Prostate gland (tissue), 2 donors: ENCODE measurements around the gene OTOL1. TPM values are rescaled to one million over a fixed set of nuclear protein-coding genes. Genes with fewer than 3 reads are reported as not detected.
"Not testable (repeated sequence)": the region's sequence is repeated elsewhere in the genome, so short reads cannot be mapped to it uniquely, and the experiment has no call there.

Experiments
- DNase-seq: peaks from one replicate; pipeline ENCODE4 v3.0.0-alpha.2; 2019; ENCODE audit warnings: low spot score
- H3K27ac ChIP-seq, 2 donors: fragments of 200-600 bp; sonication (generic); 2 replicates each; pipeline ENCODE4 v1.5.1; 2017 to 2019
- H3K27me3 ChIP-seq: fragments of 200-600 bp; sonication (generic); replicated peaks from 2 replicates; pipeline ENCODE4 v1.5.1; 2019; ENCODE audit not compliant: insufficient read depth
- H3K36me3 ChIP-seq, 2 donors: fragments of 200-600 bp; sonication (generic); 1 replicate in 1 of 2; 2 replicates in 1 of 2; pipeline versions ENCODE4 v1.5.1 to v1.8.1; 2017 to 2019
- H3K4me1 ChIP-seq: fragments of 200-600 bp; sonication (generic); replicated peaks from 2 replicates; pipeline ENCODE4 v1.5.1; 2019
- H3K4me3 ChIP-seq, 2 donors: fragments of 200-600 bp; sonication (generic); 2 replicates each; pipeline ENCODE4 v1.5.1; 2017 to 2019
- H3K9me3 ChIP-seq: fragments of 200-600 bp; sonication (generic); 2 replicates; pipeline ENCODE4 v1.5.1; 2017
- CTCF ChIP-seq, 4 experiments: fragments of 200-600 bp in 2 of 4; fragments of 450-650 bp in 2 of 4; sonication (generic) in 2 of 4; IDR thresholded peaks; 1 replicate in 3 of 4; 2 replicates in 1 of 4; pipeline ENCODE4 v1.5.1; 2016 to 2019; ENCODE audit warnings: antibody characterized with exemption in 4 of 4, mild to moderate bottlenecking in 2 of 4, moderate library complexity in 2 of 4
- POLR2A ChIP-seq: fragments of 450-650 bp; IDR thresholded peaks from one replicate; pipeline ENCODE4 v1.6.1; 2016; ENCODE audit warnings: antibody characterized with exemption, mild to moderate bottlenecking
- POLR2AphosphoS5 ChIP-seq: sonication (generic); formaldehyde crosslinking; IDR thresholded peaks from one replicate; pipeline ENCODE4 v1.6.1; 2017; ENCODE audit warnings: antibody characterized with exemption
- WGBS: methylation state at CpG from one replicate; pipeline ENCODE4 v1.1.5; 2018; 5-methylcytosine and 5-hydroxymethylcytosine counted together
- intact Hi-C: fragments of 100-400 bp; cut with DNase I; formaldehyde crosslinking; loops from one replicate; pipeline ENCODE4 v1.14.2; 2022
- total RNA-seq, 2 donors: library from RNA; depleted of rRNA; stranded (reverse); fragments of >200 nt; gene quantifications; one replicate each; pipeline ENCODE4 v1.1.0, GENCODE V29; 2016

Gene OTOL1
- total RNA-seq, 2 donors from 2014 or later = not detected

GRCh38 chr3:161475905-161476304 lies 20.7 kb upstream of the OTOL1 start:
- TF ChIP-seq POLR2A (no peak), POLR2AphosphoS5 (no peak), CTCF (IDR thresholded peaks at IDR 0.05) (no peak)
- intact Hi-C loops = no loop called here

GRCh38 chr3:161484226-161484625 lies 12.4 kb upstream of the OTOL1 start:
- TF ChIP-seq POLR2AphosphoS5 (no peak), POLR2A (no peak), CTCF (IDR thresholded peaks at IDR 0.05) (no peak)
- Histone ChIP-seq H3K9me3 (no peaks in the 10 kb centered on the region), H3K36me3 (no peaks in the 10 kb centered on the region), H3K27ac (no peak overlapping the region), H3K4me3 (no peak overlapping the region), H3K27me3 (no peaks in the 10 kb centered on the region), H3K4me1 (no peaks in the 10 kb centered on the region)
- 81% methylated on average over 1 of the region's 1 CpG for WGBS
- no peak for DNase-seq
- intact Hi-C loops = no loop called here

More at GRCh38 chr3:161475905-161476304, 20.7 kb upstream of the OTOL1 start:
- Histone ChIP-seq H3K9me3 (no peaks in the 10 kb centered on the region), H3K27me3 (no peaks in the 10 kb centered on the region), H3K4me3 (no peak overlapping the region), H3K36me3 (no peaks in the 10 kb centered on the region), H3K4me1 (no peaks in the 10 kb centered on the region), H3K27ac (no peak overlapping the region)
- DNase-seq = no peak

- H3K9me3 ChIP-seq, DNase-seq, H3K27me3 ChIP-seq, H3K4me1 ChIP-seq, H3K4me3 ChIP-seq, H3K36me3 ChIP-seq, H3K27ac ChIP-seq, intact Hi-C loops: not testable (repeated sequence)
- 39% methylated on average over 1 of the region's 1 CpG for WGBS
Observed at GRCh38 chr3:161488284-161488683, 8.3 kb upstream of the OTOL1 start.

- intact Hi-C loops = no loop called here
- H3K9me3 ChIP-seq = no peaks in the 10 kb centered on the region
- no peaks in the 10 kb centered on the region for H3K4me1 ChIP-seq
- TF ChIP-seq POLR2AphosphoS5 (no peak), CTCF (IDR thresholded peaks at IDR 0.05) (no peak), POLR2A (no peak)
- H3K4me3 ChIP-seq = no peak overlapping the region
- no peak overlapping the region for H3K27ac ChIP-seq
- H3K27me3 ChIP-seq = no peaks in the 10 kb centered on the region
- no peaks in the 10 kb centered on the region for H3K36me3 ChIP-seq
- DNase-seq = no peak
Observed at GRCh38 chr3:161489395-161489794, 7.2 kb upstream of the OTOL1 start.

- H3K27ac ChIP-seq, DNase-seq, H3K36me3 ChIP-seq, H3K27me3 ChIP-seq, H3K4me3 ChIP-seq, H3K4me1 ChIP-seq, H3K9me3 ChIP-seq, intact Hi-C loops: not testable (repeated sequence)
- WGBS = 81% methylated on average over 1 of the region's 1 CpG
Observed at GRCh38 chr3:161490845-161491244, 5.8 kb upstream of the OTOL1 start.

- DNase-seq = no peak
- intact Hi-C loops = no loop called here
- TF ChIP-seq CTCF (IDR thresholded peaks at IDR 0.05) (no peak), POLR2AphosphoS5 (no peak), POLR2A (no peak)
- H3K4me1 ChIP-seq = no peaks in the 10 kb centered on the region
- 69% methylated on average over 2 of the region's 2 CpGs for WGBS
- H3K27ac ChIP-seq = no peak overlapping the region
- no peaks in the 10 kb centered on the region for H3K27me3 ChIP-seq
- H3K4me3 ChIP-seq = no peak overlapping the region
- no peaks in the 10 kb centered on the region for H3K36me3 ChIP-seq
- no peaks in the 10 kb centered on the region for H3K9me3 ChIP-seq
Observed at GRCh38 chr3:161498259-161498921, 1.8 kb downstream of the OTOL1 start.
